SU-DHL-6 (cell line): ENCODE results near the gene HTR3C.

Experiments
- EZH2phosphoT487 ChIP-seq: fragments of 200-600 bp; sonication (generic), shearing (Covaris generic); conservative IDR thresholded peaks from 2 replicates; pipeline ENCODE4 v1.6.1; 2018; ENCODE audit warnings: mild to moderate bottlenecking, antibody characterized with exemption, low read length, moderate library complexity, mixed read lengths
- TF ChIP-seq, protein P1 (sequence below): fragments of 200-600 bp; sonication (generic); IDR thresholded peaks from one replicate; pipeline ENCODE4 v1.5.1; 2017; ENCODE audit warnings: antibody characterized with exemption, mild to moderate bottlenecking, low read length, moderate library complexity; ENCODE audit not compliant: insufficient read depth, poor library complexity, severe bottlenecking

DNA sequence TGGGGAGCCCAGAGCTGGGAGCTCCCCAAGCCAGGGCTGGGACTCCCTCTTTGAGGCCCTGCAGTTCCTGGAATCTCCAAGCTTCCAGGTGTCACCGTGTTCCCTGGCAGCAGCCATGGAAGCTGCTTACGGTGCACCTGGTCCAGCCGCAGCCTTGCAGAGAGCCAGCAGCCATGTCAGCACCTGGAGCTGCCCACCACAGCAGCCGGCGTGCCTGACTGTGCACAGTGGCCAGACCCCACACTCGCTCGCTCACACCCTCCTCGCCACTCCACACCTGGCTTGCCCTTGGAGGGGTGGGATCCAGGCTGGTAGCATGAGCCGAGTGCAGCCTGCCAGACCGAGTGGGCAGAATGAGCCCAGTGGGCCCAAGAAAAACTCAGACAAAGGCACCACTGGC lies 29.2 kb downstream of the HTR3C start:
- TF ChIP-seq, protein P1, sequence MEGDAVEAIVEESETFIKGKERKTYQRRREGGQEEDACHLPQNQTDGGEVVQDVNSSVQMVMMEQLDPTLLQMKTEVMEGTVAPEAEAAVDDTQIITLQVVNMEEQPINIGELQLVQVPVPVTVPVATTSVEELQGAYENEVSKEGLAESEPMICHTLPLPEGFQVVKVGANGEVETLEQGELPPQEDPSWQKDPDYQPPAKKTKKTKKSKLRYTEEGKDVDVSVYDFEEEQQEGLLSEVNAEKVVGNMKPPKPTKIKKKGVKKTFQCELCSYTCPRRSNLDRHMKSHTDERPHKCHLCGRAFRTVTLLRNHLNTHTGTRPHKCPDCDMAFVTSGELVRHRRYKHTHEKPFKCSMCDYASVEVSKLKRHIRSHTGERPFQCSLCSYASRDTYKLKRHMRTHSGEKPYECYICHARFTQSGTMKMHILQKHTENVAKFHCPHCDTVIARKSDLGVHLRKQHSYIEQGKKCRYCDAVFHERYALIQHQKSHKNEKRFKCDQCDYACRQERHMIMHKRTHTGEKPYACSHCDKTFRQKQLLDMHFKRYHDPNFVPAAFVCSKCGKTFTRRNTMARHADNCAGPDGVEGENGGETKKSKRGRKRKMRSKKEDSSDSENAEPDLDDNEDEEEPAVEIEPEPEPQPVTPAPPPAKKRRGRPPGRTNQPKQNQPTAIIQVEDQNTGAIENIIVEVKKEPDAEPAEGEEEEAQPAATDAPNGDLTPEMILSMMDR = no peak
- TF ChIP-seq EZH2phosphoT487 = no peak
